AG08395 (cell line): Measurements from ENCODE around the gene HOMER1.
"Not testable (repeated sequence)": the region's sequence is repeated elsewhere in the genome, so short reads cannot be mapped to it uniquely, and the experiment has no call there.

Source experiments
- DNase-seq: peaks from one replicate; pipeline ENCODE4 v3.0.0; 2012; ENCODE audit warnings: mixed read lengths, low spot score

The HOMER1 gene

GRCh38 chr5:79516986-79517385 is 3.1 kb upstream of the HOMER1 start:
- no peak for DNase-seq

DNA sequence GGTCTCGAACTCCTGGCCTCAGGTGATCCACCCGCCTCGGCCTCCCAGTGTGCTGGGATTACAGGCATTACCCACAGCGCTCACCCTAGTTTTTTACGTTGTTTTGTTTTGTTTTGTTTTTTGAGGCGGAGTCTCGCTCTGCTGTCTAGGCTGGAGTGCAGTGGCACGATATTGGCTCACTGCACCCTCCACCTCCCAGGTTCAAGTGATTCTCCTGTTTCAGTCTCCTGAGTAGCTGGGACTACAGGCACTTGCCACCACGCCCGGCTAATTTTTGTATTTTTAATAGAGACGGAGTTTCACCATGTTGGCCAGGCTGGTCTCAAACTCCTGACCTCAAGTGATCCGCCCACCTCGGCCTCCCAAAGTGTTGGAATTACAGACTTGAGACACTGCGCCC is 2.4 kb upstream of the HOMER1 start:
- DNase-seq, result not testable (repeated sequence)

GRCh38 chr5:79514391-79515105 is 614 bp upstream of the HOMER1 start:
- DNase-seq, result peak; percentile 84

GRCh38 chr5:79513308-79513703 is 628 bp downstream of the HOMER1 start:
- peak; percentile 17 for DNase-seq

DNA sequence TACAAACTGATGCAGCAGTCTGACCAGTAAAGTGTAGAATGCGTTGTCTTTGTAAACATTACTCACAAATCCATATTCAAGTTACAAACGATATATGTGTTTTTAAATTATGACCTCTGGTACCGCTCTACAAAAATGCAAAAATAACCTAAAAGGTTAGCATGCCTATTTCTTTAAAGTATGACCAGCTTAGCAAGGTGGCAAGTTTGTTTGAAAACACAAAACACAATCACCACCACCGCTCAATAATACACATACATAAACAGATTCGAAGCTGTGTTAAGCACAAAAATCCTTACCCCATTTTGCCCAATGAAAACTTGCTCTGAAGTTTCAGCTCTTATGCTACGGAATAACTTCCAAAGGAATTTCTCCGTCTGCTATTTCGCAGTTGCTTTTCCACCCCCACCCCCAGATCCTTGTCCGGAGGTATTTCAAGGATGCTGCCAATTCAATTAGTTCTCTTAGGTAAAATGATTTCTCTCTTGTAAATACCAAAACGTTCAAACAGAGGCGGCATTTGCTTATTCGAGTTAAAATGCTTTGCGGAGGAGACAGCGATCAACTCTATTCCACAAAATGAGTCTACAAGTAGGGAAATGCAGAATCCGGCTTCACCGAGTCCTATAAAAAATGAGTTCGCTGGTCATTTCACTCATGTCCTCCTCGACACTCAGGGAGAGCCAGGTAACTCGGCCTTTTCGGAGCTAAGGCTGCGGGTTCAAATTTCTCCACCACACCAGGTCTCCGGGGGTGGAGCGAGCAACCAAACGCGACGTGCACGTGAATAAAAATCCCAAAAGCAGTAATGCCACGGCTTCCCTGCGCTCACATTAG is 1.2 kb downstream of the HOMER1 start:
- no peak for DNase-seq

DNA sequence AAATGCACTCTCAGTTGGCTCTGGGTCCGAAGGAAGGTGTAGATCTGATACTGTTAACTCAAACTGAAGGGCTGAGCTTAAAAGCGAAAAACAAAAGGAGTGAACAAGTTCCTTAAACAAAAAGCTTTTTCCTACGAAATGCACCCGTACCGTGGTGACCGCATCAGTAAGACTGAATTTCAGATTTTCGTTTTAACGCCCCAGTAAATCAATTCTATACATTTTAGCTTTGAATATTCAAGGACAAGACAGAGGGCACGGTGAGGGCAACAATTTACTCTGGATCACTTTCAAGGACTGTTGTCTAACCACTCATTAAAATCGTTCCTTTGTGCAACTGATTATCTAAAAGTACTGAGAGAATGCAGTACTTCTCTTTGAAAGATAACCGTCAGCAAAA is 1.9 kb downstream of the HOMER1 start:
- no peak for DNase-seq

- DNase-seq, result no peak
Observed at GRCh38 chr5:79510638-79511037, 3.3 kb downstream of the HOMER1 start.

DNA sequence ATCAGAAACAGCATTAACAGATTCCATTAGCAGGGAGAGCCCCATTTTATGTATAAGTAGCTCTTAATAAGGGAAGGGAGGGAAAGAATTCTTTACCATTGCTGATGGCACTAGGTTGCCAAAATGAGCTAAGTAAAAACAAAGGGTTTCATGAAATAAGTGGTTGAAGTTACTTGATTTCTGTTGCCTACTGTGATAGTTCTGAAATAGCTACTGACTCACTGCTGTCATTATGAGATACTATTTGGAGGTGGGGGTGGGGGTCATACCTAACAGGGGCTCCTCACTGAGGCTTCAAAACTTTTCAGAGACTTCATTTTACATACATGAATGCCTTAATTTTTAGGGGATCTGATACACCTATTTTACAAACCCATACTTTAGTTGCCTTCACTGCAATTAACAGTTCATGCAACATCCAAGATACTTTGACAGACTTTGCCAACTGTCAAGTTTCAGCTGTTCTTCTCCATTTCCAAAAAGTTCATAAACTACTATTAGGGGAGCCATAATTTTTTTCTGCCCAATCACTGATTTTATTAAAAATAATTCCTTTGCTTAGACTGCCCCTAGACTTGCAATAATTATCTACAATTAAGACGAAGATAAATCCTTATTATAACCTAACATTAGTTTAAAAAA is 4.6 kb downstream of the HOMER1 start:
- DNase-seq, result no peak

DNA sequence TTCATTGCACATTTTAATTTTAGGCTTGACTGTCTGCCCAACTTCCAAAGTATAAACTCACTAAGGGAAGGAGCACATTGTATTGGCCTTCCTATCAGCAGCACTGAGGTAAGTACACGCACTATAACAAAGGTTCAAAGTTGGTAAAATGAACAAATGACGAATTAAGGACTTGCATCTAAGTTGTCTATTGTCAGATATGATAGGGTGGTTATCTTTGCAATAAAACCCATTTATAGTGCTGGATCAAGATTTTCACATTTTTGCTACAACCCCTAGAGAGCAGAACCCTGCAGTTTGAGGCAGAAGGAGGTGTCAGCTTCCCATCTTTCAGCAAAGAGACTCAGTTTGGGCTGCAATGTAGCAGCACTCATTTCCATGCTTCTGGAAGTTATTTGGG is 5.1 kb downstream of the HOMER1 start:
- DNase-seq, result no peak

DNA sequence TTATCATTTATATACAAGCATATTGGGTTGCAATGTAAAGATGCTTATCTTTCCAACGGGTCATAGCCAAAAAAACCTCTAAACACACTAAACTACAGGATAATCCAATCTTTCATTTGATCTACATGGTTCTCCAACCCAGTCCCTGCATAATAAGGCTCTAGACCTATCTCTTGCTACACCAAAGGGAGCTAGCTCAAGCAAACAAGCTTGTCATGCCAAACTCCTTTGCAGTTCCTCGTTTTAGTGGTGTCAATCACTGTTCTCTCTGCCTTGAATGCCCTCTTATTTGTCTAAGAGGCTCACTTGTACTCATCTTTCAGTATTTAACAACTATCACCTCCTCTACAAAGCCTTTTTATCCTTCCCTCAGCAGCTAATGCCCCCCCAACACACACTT is 5.6 kb downstream of the HOMER1 start:
- no peak for DNase-seq

GRCh38 chr5:79507251-79508205 is 6.4 kb downstream of the HOMER1 start:
- no peak for DNase-seq

DNA sequence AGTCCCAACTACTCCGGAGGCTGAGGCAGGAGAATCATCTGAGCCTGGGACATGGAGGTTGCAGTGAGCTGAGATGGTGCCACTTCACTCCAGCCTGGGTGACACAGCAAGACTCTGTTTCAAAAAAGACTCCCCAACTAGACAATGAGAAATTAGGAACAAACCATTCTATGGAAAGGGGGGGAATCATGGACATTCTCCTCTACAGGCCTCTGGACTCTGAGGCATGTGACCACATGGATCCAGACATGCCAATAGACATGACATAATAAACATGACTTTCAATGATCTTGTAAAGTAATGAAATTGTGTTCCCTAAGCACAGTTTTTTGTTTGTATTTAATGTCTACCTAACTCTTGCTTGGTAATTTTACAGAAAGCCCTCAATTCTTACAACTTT is 8.8 kb downstream of the HOMER1 start:
- no peak for DNase-seq

GRCh38 chr5:79503794-79504495 is 10.0 kb downstream of the HOMER1 start:
- DNase-seq, result no peak

GRCh38 chr5:79499640-79500273 is 14.2 kb downstream of the HOMER1 start:
- no peak for DNase-seq

DNA sequence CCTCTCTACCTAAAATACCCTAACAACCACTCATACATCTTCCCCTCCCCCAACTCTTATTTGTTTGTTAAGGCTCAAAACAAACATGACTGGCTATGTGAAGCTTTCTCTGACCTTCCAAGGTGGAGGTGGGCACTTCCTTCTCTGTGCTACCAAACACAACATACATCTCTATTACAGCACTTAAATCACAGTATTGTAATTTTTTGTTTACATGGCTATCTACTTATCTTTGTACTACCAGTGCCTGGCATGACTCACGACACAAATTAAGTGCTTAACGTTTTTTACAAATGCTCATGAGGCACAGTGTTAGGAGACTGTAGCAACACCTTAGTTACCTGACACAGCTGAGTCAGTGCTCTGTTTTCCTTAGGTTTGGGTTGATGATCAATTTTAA is 18.6 kb downstream of the HOMER1 start:
- no peak for DNase-seq

- no peak for DNase-seq
Observed at GRCh38 chr5:79493596-79494345, 20.2 kb downstream of the HOMER1 start.

DNA sequence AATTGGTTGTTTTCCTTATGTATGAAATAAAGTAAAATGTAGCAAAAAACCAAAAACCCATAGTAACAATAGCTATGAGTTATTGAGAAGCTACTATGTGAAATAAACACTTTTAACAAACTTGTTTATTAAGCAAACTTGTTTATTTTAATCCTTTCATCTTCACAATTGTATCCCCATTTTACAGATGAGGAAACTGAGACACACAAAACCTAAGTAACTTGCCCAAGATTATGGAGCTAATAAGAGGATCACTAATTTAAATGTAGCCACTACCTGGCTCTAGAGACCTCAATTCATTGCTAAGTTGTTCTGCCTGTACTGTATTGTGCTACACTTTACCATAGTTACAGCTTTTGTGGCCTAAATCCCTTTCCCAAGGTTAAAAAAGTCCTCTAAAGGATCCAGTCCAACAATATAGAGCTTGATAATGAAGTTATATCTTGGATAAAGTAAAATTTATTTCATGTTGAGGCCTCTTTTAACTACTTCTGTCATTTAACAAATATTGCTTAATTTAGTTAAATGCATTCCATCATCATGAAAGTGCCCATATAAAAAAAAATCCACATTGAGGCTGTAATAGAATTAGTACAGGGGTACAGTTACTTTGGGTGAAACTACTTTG is 22.1 kb downstream of the HOMER1 start:
- no peak for DNase-seq

DNA sequence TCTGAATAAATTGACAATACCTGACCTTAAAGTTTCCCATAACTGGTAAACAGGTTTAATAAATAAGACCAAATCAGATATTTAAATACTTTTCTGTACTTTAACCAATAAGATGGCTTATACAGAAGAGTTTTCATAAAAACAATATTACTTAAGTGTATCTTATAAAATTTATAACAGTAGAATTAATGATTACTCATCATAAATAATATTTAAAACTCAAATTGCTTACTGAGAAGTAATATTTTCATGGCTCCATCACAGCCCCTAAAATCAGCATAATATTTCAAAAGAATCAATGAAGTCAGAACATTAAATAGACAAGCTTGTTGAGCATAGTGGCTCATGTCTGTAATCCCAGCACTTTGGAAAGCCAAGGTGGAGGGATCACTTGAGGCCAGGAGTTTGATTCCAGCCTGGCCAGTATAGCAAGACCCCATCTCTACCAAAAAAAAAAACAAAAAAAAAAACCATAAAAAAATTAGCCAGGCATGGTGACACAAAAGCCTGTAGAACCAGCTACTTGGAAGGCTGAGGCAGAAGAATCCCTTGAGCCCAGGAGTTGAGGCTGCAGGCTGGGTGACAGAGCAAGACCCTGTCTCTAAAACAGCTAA is 23.5 kb downstream of the HOMER1 start:
- no peak for DNase-seq

GRCh38 chr5:79489773-79490172 is 24.2 kb downstream of the HOMER1 start:
- DNase-seq, result no peak
